Progenitor cell of endocrine pancreas (in vitro differentiated cells): ENCODE results near the gene GUCA1C. TPM values are rescaled to one million over a fixed set of nuclear protein-coding genes. Genes with fewer than 3 reads are reported as not detected.

Experiments used
- DNase-seq: peaks from one replicate; pipeline ENCODE4 v3.0.0; 2021; ENCODE audit warnings: low spot score; ENCODE audit not compliant: unreplicated experiment
- H3K27ac Mint-ChIP-seq: 2 replicates; pipeline ENCODE4 v1.8.0; 2021; ENCODE audit warnings: mild to moderate bottlenecking, moderate library complexity, mixed read lengths
- H3K27me3 Mint-ChIP-seq: 2 replicates; pipeline ENCODE4 v1.8.0; 2021; ENCODE audit warnings: mixed read lengths
- H3K36me3 Mint-ChIP-seq: 2 replicates; pipeline ENCODE4 v1.8.0; 2022; ENCODE audit warnings: mixed read lengths; ENCODE audit not compliant: insufficient read depth
- H3K4me1 Mint-ChIP-seq: 2 replicates; pipeline ENCODE4 v1.8.0; 2021; ENCODE audit warnings: low read depth, mixed read lengths
- H3K4me3 Mint-ChIP-seq: 2 replicates; pipeline ENCODE4 v1.8.0; 2021; ENCODE audit warnings: low read depth, mild to moderate bottlenecking, moderate library complexity, mixed read lengths
- H3K9me3 Mint-ChIP-seq: 2 replicates; pipeline ENCODE4 v1.8.0; 2021; ENCODE audit warnings: low read depth, mixed read lengths
- total RNA-seq: library from RNA; stranded (reverse); gene quantifications from 2 replicates; pipeline ENCODE4 v1.2.1, GENCODE V29; 2021
- TF ChIP-seq, protein P1 (sequence below): fragments of 200-600 bp; sonication (generic); IDR thresholded peaks from one replicate; pipeline ENCODE4 v1.5.0; 2021; ENCODE audit warnings: antibody characterized with exemption, mild to moderate bottlenecking; ENCODE audit not compliant: unreplicated experiment

The GUCA1C gene
- total RNA-seq, 1 donor from 2014 or later: not detected

- Mint-ChIP-seq H3K27me3 (no peaks in the 10 kb centered on the region), H3K27ac (peak overlapping the region; percentile 76), H3K4me3 (no peak overlapping the region), H3K9me3 (no peaks in the 10 kb centered on the region), H3K4me1 (peaks cover 26% of the 10 kb centered on the region), H3K36me3 (no peaks in the 10 kb centered on the region)
- no peak for DNase-seq
- TF ChIP-seq, protein P1, sequence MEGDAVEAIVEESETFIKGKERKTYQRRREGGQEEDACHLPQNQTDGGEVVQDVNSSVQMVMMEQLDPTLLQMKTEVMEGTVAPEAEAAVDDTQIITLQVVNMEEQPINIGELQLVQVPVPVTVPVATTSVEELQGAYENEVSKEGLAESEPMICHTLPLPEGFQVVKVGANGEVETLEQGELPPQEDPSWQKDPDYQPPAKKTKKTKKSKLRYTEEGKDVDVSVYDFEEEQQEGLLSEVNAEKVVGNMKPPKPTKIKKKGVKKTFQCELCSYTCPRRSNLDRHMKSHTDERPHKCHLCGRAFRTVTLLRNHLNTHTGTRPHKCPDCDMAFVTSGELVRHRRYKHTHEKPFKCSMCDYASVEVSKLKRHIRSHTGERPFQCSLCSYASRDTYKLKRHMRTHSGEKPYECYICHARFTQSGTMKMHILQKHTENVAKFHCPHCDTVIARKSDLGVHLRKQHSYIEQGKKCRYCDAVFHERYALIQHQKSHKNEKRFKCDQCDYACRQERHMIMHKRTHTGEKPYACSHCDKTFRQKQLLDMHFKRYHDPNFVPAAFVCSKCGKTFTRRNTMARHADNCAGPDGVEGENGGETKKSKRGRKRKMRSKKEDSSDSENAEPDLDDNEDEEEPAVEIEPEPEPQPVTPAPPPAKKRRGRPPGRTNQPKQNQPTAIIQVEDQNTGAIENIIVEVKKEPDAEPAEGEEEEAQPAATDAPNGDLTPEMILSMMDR: no peak
Observed at GRCh38 chr3:108940166-108940565, 13.5 kb downstream of the GUCA1C start.

DNA sequence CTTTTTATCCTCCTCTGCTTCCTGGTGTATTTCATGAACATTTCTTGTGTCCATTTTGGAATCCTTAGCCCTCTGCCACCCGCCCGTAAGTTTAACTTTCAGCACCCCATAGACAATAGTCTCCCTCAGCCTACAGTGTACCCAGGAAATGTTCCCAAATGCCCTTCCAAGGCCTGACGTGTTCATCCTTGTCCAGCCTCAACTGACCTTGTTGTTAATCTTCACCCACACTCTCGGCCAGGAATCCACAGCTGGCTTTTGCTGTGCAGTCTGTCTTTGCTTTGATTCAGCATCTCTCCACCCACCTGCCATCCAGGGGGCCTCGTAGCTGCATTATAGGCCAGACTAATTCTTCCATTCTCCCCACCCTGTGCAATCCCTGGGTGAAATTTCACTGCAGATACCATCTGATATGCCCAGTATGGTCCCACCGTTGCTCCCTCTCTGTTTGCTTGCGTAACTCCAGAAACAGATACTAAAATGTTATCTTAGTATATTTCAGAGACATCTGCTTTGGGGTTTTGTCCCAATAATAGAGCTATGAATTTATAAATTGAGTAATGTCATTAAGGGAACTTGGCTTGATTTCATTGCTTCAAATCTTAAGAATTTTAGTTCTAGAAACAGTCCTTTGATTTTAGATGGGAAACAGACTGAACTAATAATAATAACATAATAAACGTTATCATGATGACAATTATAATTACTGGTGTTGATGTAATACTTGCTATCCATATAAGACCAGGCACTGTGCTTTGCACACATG, 16.6 kb downstream of the GUCA1C start:
- H3K4me1 Mint-ChIP-seq: peaks cover 20% of the 10 kb centered on the region
- H3K27me3 Mint-ChIP-seq: no peaks in the 10 kb centered on the region
- no peak overlapping the region for H3K4me3 Mint-ChIP-seq
- no peaks in the 10 kb centered on the region for H3K36me3 Mint-ChIP-seq
- no peak for DNase-seq
- TF ChIP-seq, protein P1: no peak
- no peak overlapping the region for H3K27ac Mint-ChIP-seq
- peaks cover 3% of the 10 kb centered on the region for H3K9me3 Mint-ChIP-seq

DNA sequence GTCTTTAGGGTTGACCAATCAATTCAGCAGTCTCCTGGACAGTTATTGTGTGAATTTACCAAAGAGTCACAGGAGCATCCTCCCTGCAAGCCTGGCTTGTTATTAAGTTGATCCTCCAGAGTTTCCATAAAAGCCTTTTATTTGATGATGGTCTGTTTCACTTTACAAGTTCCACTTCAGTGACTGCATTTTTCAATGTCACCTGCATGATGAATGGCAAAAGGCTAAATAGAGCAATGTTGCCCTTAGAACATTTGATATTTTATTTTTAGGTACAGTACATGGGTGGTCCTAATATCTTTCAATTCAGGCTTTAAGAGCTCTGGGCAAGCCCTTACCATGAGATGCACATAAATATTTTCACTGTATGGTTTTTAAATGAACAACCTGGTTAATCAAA, 22.6 kb downstream of the GUCA1C start:
- peaks cover 6% of the 10 kb centered on the region for H3K9me3 Mint-ChIP-seq
- H3K4me1 Mint-ChIP-seq: no peaks in the 10 kb centered on the region
- H3K4me3 Mint-ChIP-seq: no peak overlapping the region
- H3K27ac Mint-ChIP-seq: no peak overlapping the region
- no peak for DNase-seq
- no peaks in the 10 kb centered on the region for H3K27me3 Mint-ChIP-seq
- TF ChIP-seq, protein P1: no peak
- no peaks in the 10 kb centered on the region for H3K36me3 Mint-ChIP-seq

DNA sequence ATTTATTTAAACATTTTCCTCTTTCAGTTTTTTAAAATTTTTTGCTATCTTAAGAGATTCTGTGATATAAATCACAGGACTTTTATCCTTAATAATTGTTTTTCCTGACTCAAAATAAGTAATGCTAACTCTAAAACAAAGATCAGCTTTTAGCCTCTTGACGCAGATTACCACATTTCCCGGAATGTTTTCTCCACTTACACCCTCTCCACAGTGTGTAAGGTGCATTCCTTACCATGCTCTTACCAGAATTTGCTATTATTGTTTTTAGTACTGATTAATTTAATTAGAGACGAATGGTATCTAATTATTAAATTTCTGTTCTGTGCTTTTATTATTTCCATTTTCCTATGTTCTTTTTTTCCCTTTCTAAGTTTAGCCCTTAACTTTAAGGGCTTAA, 34.8 kb downstream of the GUCA1C start:
- DNase-seq: no peak
- Mint-ChIP-seq H3K9me3 (peaks cover 6% of the 10 kb centered on the region), H3K36me3 (no peaks in the 10 kb centered on the region), H3K4me1 (no peaks in the 10 kb centered on the region), H3K27ac (no peak overlapping the region), H3K27me3 (peaks cover 21% of the 10 kb centered on the region), H3K4me3 (no peak overlapping the region)
- TF ChIP-seq, protein P1: no peak

DNA sequence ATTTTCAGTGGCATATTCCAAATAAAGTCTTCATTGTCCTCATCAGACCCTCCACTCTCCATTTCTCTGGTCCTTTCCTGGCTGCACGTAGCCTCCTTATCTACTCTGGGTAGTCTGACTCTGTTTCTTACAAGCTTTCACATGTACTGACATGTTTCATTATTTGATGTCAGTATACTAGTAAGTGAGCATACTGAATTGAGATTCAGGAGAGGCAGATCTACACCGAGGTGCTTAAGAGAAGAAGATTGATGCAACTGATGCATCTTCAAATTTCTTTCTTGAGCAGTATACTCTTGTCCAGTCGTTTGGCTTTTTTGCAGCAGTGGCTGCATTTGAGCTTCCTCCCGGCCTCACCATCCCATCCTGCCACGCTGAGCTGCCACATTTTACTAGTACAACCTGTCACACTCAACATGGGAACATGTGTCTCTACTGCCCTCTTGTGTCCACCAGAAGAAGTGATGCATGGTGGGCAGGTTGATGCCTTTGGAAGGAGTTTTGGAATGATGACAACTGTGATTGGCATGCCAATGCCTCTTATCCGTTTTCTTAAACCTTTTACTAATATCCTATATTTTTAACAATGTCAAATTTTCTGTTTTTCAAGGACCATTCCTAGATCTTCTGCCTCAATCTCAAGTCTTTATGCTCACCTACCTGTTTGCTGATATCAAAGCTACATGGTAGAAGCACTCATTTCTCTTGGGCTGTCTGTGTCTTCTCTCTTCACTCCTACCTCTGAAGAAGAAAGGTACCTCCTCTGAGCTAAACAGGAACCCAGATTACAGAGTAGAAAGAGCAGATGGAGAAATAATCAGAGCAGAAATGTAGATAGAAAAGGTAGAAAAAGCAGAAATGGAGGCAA, 38.7 kb downstream of the GUCA1C start:
- Mint-ChIP-seq H3K9me3 (no peaks in the 10 kb centered on the region), H3K4me1 (peaks cover 8% of the 10 kb centered on the region), H3K4me3 (no peak overlapping the region), H3K27ac (no peak overlapping the region), H3K36me3 (no peaks in the 10 kb centered on the region), H3K27me3 (peaks cover 21% of the 10 kb centered on the region)
- TF ChIP-seq, protein P1: peak; percentile 84
- peak; percentile 35 for DNase-seq
